Measurements from ENCODE around the gene KCNQ4.

The KCNQ4 gene

GRCh38 chr1:40793617-40794016, 10.0 kb downstream of the KCNQ4 start:
- H3K9me3 ChIP-seq (ENCODE audit: control insufficient read depth, low read depth, low read length) = no peaks in the 10 kb centered on the region
- no peak overlapping the region for H3K4me3 ChIP-seq (ENCODE audit: low read length)
- H3K27ac ChIP-seq (ENCODE audit: low read length) = no peak overlapping the region
- no peak overlapping the region for H3K9ac ChIP-seq (ENCODE audit: low read length)
- no peaks in the 10 kb centered on the region for H3K36me3 ChIP-seq (ENCODE audit: control insufficient read depth, low read depth, low read length)
- no peaks in the 10 kb centered on the region for H3K4me1 ChIP-seq (ENCODE audit: control insufficient read depth, low read depth, low read length)
- H3K27me3 ChIP-seq (ENCODE audit: control insufficient read depth, insufficient read depth, low read length) = no peaks in the 10 kb centered on the region

DNA sequence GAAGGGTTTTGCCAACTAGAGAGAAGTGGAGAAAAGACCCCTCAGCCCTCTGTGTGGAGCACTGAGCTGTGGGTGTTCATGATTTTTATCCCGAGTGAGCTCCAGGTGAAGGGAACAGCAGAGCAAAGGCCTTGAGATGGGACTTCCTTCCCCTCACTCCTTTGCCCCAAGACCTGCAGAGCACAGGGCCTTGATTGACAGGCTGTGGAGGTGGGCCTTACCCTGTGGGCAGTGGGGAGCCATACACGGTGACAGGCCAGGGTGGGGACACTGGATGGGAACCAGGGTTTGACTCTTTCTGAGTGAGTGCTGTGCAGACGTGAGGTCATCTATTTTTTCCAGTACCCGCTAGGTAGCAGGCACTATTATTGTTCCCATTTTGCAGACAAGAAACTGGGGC, 10.5 kb downstream of the KCNQ4 start:
- no peak overlapping the region for H3K9ac ChIP-seq (ENCODE audit: low read length)
- no peaks in the 10 kb centered on the region for H3K4me1 ChIP-seq (ENCODE audit: control insufficient read depth, low read depth, low read length)
- no peaks in the 10 kb centered on the region for H3K27me3 ChIP-seq (ENCODE audit: control insufficient read depth, insufficient read depth, low read length)
- no peak overlapping the region for H3K4me3 ChIP-seq (ENCODE audit: low read length)
- no peak overlapping the region for H3K27ac ChIP-seq (ENCODE audit: low read length)
- H3K36me3 ChIP-seq (ENCODE audit: control insufficient read depth, low read depth, low read length) = no peaks in the 10 kb centered on the region
- no peaks in the 10 kb centered on the region for H3K9me3 ChIP-seq (ENCODE audit: control insufficient read depth, low read depth, low read length)

DNA sequence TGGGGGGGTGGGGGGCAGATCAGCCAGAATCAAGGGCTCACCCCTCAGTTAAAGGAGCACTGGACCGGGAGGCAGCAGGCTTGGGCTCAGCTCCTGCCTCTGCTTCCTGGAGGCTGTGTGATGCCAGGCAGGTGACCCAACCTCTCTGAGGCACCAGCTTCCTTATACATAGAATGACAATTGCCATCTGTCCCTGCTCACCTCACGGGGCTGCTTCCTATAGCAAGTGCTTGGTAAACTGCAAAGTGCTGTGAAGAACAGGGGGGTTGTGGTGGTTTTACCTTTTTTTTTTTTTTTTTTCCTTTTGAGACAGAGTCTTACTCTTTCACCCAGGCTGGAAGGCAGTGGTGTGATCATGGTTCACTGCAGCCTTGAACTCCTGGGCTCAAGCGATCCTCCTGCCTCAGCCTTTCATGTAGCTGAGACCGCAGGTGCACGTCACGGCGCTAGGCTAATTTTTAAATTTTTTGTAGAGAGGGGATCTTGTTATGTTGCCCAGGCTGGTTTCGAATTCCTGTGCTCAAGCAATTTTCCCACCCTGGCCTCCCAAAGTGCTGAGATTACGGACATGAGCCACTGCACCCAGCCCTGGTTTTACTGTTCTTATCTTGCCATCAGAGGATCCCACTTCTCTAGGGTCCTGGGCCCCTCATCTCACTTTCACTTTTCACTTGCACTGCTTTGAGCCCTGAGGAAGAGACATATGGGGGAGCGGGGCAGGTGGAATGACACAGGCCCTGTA, 11.6 kb downstream of the KCNQ4 start:
- Histone ChIP-seq H3K27ac (ENCODE audit: low read length) (no peak overlapping the region), H3K4me1 (ENCODE audit: control insufficient read depth, low read depth, low read length) (peaks cover 5% of the 10 kb centered on the region), H3K36me3 (ENCODE audit: control insufficient read depth, low read depth, low read length) (no peaks in the 10 kb centered on the region), H3K27me3 (ENCODE audit: control insufficient read depth, insufficient read depth, low read length) (no peaks in the 10 kb centered on the region), H3K4me3 (ENCODE audit: low read length) (no peak overlapping the region), H3K9ac (ENCODE audit: low read length) (no peak overlapping the region), H3K9me3 (ENCODE audit: control insufficient read depth, low read depth, low read length) (no peaks in the 10 kb centered on the region)

- no peaks in the 10 kb centered on the region for H3K9me3 ChIP-seq (ENCODE audit: control insufficient read depth, low read depth, low read length)
- peaks cover 5% of the 10 kb centered on the region for H3K4me1 ChIP-seq (ENCODE audit: control insufficient read depth, low read depth, low read length)
- H3K4me3 ChIP-seq (ENCODE audit: low read length) = no peak overlapping the region
- no peaks in the 10 kb centered on the region for H3K36me3 ChIP-seq (ENCODE audit: control insufficient read depth, low read depth, low read length)
- no peak overlapping the region for H3K9ac ChIP-seq (ENCODE audit: low read length)
- H3K27ac ChIP-seq (ENCODE audit: low read length) = no peak overlapping the region
- H3K27me3 ChIP-seq (ENCODE audit: control insufficient read depth, insufficient read depth, low read length) = no peaks in the 10 kb centered on the region
These were observed 12.4 kb downstream of the KCNQ4 start for GRCh38 chr1:40795811-40796586.

- Histone ChIP-seq H3K4me1 (ENCODE audit: control insufficient read depth, low read depth, low read length) (peaks cover 13% of the 10 kb centered on the region), H3K27me3 (ENCODE audit: control insufficient read depth, insufficient read depth, low read length) (peaks cover 8% of the 10 kb centered on the region), H3K27ac (ENCODE audit: low read length) (no peak overlapping the region), H3K36me3 (ENCODE audit: control insufficient read depth, low read depth, low read length) (no peaks in the 10 kb centered on the region), H3K4me3 (ENCODE audit: low read length) (no peak overlapping the region), H3K9ac (ENCODE audit: low read length) (no peak overlapping the region), H3K9me3 (ENCODE audit: control insufficient read depth, low read depth, low read length) (no peaks in the 10 kb centered on the region)
These were observed 13.5 kb downstream of the KCNQ4 start for GRCh38 chr1:40796939-40797667.

DNA sequence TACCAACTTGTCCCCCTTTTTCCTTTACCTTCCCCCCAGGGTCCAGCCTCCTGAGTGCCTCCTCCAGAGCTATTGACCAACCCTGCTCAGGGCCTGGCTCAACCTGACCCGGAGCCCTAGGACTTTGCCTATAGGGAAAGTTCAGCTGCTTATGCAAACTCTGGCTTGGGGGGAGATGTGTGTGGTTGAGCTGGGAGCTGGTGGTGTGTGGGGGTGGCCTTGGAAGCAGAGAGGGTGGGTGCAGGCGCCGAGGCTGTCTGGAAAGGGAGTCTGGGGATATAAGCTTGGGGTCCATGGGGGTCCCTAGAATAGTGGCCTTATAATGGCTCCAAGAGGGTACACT, 14.1 kb downstream of the KCNQ4 start:
- H3K36me3 ChIP-seq (ENCODE audit: control insufficient read depth, low read depth, low read length) = no peaks in the 10 kb centered on the region
- no peaks in the 10 kb centered on the region for H3K9me3 ChIP-seq (ENCODE audit: control insufficient read depth, low read depth, low read length)
- no peak overlapping the region for H3K4me3 ChIP-seq (ENCODE audit: low read length)
- H3K27ac ChIP-seq (ENCODE audit: low read length) = no peak overlapping the region
- H3K4me1 ChIP-seq (ENCODE audit: control insufficient read depth, low read depth, low read length) = peaks cover 13% of the 10 kb centered on the region
- no peak overlapping the region for H3K9ac ChIP-seq (ENCODE audit: low read length)
- H3K27me3 ChIP-seq (ENCODE audit: control insufficient read depth, insufficient read depth, low read length) = peaks cover 8% of the 10 kb centered on the region

DNA sequence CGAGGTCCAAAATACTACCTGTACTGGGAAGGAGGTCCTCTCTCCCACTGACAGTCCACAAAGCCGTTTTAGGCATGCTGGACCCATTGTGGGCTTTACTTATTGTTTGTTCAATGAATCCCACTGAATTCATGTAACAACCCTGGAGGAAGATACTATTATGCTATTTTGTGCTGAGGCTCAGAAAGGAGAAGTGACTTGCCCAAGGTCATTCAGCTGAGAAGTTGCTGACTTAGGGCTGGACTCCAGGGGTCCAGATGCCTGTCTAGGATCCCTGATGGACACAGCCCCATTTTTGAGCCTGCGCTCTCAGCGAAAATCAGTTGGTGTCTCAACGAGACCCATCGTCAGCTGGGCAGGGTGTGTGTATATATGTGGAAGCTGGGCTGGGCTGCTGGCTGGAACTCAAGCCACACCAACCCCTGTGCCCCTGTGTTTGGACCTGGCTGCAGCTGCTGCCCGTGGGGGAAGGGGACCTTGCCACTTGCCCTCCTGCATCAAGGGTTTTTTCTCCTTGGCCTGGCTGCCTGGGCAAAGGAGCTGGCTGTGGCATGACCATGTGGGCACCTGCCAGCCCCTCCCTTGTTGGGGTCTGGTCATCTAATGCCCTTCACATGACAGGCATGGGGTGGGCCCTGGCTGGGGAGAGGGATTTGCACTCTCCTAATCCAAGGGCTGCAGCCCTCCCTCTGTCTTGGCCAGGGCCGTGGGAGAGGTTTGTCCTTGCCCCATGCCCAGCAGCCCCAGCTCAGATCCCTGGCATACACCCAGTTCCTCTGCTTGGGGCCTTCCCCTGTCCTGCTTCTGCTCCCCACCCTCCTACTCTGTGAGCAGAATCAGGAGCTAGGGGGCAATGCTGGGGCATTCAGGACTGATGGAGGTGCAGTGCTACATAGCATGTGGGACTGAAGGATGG, 15.0 kb downstream of the KCNQ4 start:
- Histone ChIP-seq H3K27ac (ENCODE audit: low read length) (no peak overlapping the region), H3K4me3 (ENCODE audit: low read length) (no peak overlapping the region), H3K9ac (ENCODE audit: low read length) (no peak overlapping the region), H3K9me3 (ENCODE audit: control insufficient read depth, low read depth, low read length) (no peaks in the 10 kb centered on the region), H3K27me3 (ENCODE audit: control insufficient read depth, insufficient read depth, low read length) (peaks cover 8% of the 10 kb centered on the region), H3K4me1 (ENCODE audit: control insufficient read depth, low read depth, low read length) (peaks cover 21% of the 10 kb centered on the region), H3K36me3 (ENCODE audit: control insufficient read depth, low read depth, low read length) (no peaks in the 10 kb centered on the region)

GRCh38 chr1:40799351-40799867, 15.8 kb downstream of the KCNQ4 start:
- Histone ChIP-seq H3K36me3 (ENCODE audit: control insufficient read depth, low read depth, low read length) (no peaks in the 10 kb centered on the region), H3K4me3 (ENCODE audit: low read length) (no peak overlapping the region), H3K27me3 (ENCODE audit: control insufficient read depth, insufficient read depth, low read length) (peaks cover 8% of the 10 kb centered on the region), H3K9me3 (ENCODE audit: control insufficient read depth, low read depth, low read length) (no peaks in the 10 kb centered on the region), H3K27ac (ENCODE audit: low read length) (no peak overlapping the region), H3K9ac (ENCODE audit: low read length) (no peak overlapping the region), H3K4me1 (ENCODE audit: control insufficient read depth, low read depth, low read length) (peaks cover 26% of the 10 kb centered on the region)

DNA sequence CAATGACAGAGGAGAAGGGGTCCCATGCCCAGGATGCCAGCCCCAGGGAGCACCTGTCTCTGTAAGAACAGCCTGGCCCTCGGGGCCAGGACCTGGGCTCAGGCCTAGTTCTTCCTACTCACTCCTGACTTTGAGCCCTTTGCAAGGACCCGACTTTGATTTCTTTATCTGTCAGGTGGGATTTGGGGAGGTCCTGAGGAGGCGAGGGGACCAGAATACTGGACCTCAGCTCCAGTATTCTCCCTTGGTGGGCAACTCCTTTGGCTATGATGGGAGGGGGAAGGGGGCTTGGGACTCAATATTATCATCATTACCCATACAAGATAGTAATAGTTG, 18.1 kb downstream of the KCNQ4 start:
- peaks cover 30% of the 10 kb centered on the region for H3K4me1 ChIP-seq (ENCODE audit: control insufficient read depth, low read depth, low read length)
- no peak overlapping the region for H3K4me3 ChIP-seq (ENCODE audit: low read length)

DNA sequence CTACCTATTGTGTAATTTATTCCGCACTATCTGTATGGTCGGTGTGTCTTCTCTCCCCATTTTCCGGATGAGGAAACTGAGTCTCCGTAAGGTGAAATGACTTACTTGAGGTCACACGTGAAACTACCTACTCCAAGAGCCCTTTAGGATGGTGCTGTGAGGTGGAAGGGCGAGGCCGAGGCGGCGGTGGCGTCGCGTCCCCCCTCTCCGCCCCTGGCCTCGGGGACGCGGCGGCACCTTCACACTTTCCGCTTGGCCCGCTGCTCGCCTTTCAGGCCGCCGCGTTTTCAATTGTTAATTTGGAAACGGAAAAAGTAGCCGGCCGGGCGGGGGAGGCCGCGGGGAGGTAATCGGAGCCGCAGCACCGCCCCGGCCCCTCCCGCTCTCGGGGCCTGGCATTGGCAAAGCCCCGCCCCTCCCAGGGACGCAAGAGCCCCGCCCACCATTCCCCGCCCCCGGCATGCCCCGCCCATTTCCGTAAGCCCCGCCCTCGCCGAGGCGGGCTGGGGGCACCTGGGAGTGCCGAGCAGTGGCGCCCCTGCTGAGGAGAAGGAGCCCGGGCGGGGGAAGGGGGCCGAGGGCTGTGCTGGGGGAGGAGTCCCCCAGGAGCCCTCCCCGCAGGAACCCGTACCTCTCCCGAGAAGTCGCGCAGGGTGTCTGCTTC, 18.6 kb downstream of the KCNQ4 start:
- H3K9me3 ChIP-seq (ENCODE audit: control insufficient read depth, low read depth, low read length) = no peaks in the 10 kb centered on the region
- H3K4me1 ChIP-seq (ENCODE audit: control insufficient read depth, low read depth, low read length) = peaks cover 30% of the 10 kb centered on the region
- peaks cover 8% of the 10 kb centered on the region for H3K27me3 ChIP-seq (ENCODE audit: control insufficient read depth, insufficient read depth, low read length)
- no peak overlapping the region for H3K27ac ChIP-seq (ENCODE audit: low read length)
- no peaks in the 10 kb centered on the region for H3K36me3 ChIP-seq (ENCODE audit: control insufficient read depth, low read depth, low read length)
- no peak overlapping the region for H3K9ac ChIP-seq (ENCODE audit: low read length)
- H3K4me3 ChIP-seq (ENCODE audit: low read length) = peak overlapping the region; percentile 32

More for the DNA sequence above, 18.1 kb downstream of the KCNQ4 start:
- Histone ChIP-seq H3K27me3 (ENCODE audit: control insufficient read depth, insufficient read depth, low read length) (peaks cover 8% of the 10 kb centered on the region), H3K9me3 (ENCODE audit: control insufficient read depth, low read depth, low read length) (no peaks in the 10 kb centered on the region), H3K27ac (ENCODE audit: low read length) (no peak overlapping the region), H3K9ac (ENCODE audit: low read length) (no peak overlapping the region), H3K36me3 (ENCODE audit: control insufficient read depth, low read depth, low read length) (no peaks in the 10 kb centered on the region)

Measured in iPS-18a (cell line).